ENCODE data around the gene KRTAP2-2.
"Not testable (repeated sequence)": the region's sequence is repeated elsewhere in the genome, so short reads cannot be mapped to it uniquely, and the experiment has no call there.

Gene KRTAP2-2, protein sequence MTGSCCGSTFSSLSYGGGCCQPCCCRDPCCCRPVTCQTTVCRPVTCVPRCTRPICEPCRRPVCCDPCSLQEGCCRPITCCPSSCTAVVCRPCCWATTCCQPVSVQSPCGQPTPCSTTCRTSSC

DNA sequence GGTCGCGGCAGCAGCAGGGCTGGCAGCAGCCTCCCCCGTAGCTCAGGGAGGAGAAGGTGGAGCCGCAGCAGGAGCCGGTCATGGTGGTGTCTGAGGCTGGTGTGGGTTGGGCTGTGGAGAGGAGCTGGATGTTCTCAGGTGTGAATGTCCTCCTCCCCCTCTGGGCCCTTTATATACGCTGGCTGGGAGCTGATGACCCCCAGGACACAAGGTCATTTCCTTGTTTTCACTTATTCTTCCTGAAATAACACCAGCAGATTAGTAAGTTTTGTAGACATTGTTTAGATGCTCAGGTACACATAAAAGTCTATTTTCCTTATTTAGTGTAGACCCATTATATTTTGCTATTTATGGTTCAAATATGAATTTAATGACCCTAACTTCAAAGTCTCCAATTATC is at the start of gene KRTAP2-2:
TSS of gene KRTAP2-2 (minus strand) at position 101 of the 400 bp plus-strand sequence. CDS start at position 82, 19 bp downstream.
- DNase-seq = not testable (repeated sequence)

DNA sequence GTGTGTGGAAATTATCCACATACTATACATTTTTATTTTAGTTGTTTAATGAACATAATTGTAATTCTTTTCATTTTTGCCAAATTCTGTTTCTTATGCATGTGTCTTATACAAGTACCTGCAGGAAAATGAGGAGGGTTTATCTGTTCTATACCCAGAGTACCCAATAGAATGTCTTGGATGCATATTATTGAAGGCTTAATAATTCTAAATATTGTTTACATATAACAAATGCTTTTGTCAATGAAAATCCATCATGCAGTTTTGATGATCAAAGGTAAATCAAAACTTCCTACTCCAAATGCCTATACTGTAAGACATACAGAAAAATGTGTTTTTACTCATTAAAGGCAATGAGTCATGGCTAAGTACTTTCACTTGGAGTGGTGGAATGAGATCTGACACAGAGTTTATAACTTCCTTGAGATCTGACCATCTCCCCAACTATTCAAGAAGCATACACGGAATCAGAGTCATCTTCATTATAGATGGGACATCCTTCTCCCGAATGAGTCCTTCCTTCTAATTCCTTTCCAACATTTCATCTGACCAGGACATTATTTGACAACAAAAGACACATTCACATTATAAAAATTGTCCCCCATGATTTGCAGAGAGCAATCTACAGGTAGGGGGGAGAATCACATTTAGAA is 49.5 kb upstream of the KRTAP2-2 start:
- DNase-seq = not testable (repeated sequence)

GRCh38 chr17:41103896-41104295 is 48.9 kb upstream of the KRTAP2-2 start:
- no peak for DNase-seq

- no peak for DNase-seq
These were observed 46.7 kb upstream of the KRTAP2-2 start, which contains the start of gene KRTAP4-16 for GRCh38 chr17:41101586-41102259. KRTAP4-16 (minus strand) TSS chr17:41102209; CDS start chr17:41102209, 0 bp downstream.

DNA sequence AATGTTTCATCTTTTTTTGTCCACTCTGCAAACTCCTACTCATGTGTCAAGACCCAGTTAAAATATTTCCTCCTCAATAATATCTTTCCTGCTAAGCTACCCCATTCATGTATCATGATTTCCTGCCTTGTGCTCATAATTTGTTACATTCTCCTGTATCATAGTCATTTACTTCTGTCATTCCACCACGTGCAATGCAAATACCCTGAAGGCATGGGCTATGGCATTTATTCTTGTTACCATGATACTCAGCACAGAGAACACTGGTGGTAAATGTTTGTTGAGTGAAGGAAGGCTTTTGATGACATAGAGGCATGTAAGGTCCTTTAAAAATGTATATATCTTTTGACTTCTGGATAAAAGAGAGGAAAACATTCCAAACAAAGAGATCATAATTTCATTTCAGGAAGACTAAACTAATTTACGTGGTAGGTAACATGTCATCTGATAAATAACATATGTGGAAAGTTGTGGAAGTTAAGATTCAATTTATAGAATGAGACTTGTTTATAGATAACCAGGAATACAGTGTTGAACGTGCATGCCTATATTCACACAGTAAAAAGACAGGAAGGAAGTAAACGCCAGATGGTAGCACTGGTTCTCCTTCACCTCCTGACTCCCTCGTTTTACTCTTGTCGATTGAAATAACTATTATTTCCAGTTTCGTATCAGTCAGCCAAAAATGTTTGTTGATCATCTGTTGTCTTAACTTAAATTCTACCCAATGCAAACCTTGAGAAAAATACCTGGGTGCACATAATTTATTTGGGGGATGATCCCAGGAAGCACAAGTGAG is 44.9 kb upstream of the KRTAP2-2 start:
- DNase-seq = not testable (repeated sequence)

- no peak for DNase-seq
These were observed 43.5 kb upstream of the KRTAP2-2 start for GRCh38 chr17:41098481-41098880.

- DNase-seq = no peak
These were observed 43.0 kb upstream of the KRTAP2-2 start, which contains the start of gene KRTAP4-8 for GRCh38 chr17:41098042-41098441. KRTAP4-8 (minus strand) TSS chr17:41098142; CDS start chr17:41098084, 58 bp downstream.

- no peak for DNase-seq
These were observed 41.0 kb upstream of the KRTAP2-2 start for GRCh38 chr17:41096055-41096454.

GRCh38 chr17:41088760-41089352 is 33.8 kb upstream of the KRTAP2-2 start:
- DNase-seq = not testable (repeated sequence)

DNA sequence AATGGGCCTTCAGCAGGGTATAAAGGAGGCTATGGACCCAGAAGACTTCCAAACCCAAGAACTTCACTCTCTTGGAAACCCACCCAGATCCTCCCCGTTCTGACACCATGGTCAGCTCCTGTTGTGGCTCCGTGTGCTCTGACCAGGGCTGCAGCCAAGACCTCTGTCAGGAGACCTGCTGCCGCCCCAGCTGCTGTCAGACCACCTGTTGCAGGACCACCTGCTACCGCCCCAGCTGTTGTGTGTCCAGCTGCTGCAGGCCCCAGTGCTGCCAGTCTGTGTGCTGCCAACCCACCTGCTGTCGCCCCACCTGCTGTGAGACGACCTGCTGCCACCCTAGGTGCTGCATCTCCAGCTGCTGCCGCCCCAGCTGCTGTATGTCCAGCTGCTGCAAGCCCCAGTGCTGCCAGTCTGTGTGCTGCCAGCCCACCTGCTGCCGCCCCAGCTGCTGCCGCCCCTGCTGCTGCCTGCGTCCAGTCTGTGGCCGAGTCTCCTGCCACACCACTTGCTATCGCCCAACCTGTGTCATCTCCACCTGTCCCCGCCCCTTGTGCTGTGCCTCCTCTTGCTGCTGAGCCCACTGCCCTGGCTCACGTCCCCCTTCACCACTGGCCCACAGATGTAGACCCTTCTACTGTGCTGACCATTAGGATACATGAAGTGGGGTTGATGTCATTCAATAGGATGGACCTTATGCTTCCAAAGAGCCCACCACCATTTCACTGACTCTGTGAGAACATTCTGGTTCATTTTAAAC is 29.2 kb upstream of the KRTAP2-2 start, which contains the start of gene KRTAP4-7:
TSS of gene KRTAP4-7 (plus strand) at position 51 of the 757 bp plus-strand sequence. CDS start at position 108, 57 bp downstream.
- not testable (repeated sequence) for DNase-seq

DNA sequence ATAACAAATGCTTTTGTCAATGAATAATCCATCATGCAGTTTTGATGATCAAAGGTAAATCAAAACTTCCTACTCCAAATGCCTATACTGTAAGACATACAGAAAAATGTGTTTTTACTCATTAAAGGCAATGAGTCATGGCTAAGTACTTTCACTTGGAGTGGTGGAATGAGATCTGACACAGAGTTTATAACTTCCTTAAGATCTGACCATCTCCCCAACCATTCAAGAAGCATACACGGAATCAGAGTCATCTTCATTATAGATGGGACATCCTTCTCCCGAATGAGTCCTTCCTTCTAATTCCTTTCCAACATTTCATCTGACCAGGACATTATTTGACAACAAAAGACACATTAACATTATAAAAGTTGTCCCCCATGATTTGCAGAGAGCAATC is 28.4 kb upstream of the KRTAP2-2 start:
- not testable (repeated sequence) for DNase-seq

GRCh38 chr17:41082626-41083025 is 27.6 kb upstream of the KRTAP2-2 start:
- no peak for DNase-seq

DNA sequence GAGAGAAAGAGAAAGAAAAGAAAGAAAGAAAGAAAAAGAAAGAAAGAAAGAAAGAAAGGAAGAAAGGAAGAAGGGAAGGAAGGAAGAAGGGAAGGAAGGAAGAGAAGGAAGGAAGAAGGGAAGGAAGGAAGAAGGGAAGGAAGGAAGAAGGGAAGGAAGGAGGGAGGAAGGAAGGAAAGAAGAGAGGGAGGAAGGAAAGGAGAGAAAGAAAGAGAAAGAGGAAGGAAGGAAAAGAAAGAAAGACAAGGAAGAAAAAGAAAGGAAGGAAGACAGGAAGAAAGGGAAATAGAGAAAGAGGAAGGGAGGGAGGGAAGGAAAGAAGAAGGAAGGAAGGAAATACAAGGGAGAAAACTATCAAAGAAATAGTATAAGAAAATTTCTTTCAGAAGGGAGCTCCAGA is 21.8 kb upstream of the KRTAP2-2 start:
- DNase-seq = no peak

GRCh38 chr17:41073676-41074075 is 18.6 kb upstream of the KRTAP2-2 start:
- DNase-seq = no peak

- no peak for DNase-seq
These were observed 16.8 kb upstream of the KRTAP2-2 start for GRCh38 chr17:41071606-41072360.

GRCh38 chr17:41069031-41069430 is 14.0 kb upstream of the KRTAP2-2 start:
- no peak for DNase-seq

GRCh38 chr17:41067281-41067680 is 12.3 kb upstream of the KRTAP2-2 start:
- DNase-seq = no peak

DNA sequence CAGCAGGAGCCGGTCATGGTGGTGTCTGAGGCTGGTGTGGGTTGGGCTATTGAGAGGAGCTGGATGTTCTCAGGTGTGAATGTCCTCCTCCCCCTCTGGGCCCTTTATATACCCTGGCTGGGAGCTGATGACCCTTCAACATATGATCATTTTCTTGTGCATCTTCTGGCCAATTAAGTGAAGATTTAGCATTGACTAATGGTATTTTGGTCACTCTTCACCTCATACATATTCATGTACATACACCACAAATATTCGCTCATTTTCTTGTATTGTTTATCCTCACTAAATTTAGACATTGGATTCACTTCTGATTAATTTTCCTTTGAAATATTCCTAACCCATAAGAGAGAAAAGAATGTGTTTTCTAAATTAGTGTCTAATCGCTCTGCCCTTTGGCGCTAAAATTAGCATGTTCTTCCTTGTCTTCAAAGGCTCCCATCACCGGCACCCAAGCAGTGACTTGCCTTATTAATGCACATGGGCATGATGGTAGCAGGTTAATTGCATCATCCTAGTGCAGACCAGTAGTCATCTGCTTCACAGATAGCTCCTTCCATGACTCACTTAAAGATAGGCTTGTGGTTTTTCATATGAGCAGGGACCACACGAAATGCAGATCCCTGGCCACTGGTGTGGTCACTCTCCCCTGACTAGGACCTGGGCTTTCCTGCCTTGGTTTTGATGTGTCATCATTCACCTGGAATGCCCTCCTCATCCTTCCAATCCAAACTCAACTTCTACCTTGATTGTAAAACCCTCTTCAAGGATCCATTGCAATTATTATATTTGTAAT is 11.0 kb upstream of the KRTAP2-2 start, which contains the start of gene KRTAP2-4:
TSS of gene KRTAP2-4 (minus strand) at position 51 of the 796 bp plus-strand sequence. CDS start at position 17, 34 bp downstream.
- no peak for DNase-seq

DNA sequence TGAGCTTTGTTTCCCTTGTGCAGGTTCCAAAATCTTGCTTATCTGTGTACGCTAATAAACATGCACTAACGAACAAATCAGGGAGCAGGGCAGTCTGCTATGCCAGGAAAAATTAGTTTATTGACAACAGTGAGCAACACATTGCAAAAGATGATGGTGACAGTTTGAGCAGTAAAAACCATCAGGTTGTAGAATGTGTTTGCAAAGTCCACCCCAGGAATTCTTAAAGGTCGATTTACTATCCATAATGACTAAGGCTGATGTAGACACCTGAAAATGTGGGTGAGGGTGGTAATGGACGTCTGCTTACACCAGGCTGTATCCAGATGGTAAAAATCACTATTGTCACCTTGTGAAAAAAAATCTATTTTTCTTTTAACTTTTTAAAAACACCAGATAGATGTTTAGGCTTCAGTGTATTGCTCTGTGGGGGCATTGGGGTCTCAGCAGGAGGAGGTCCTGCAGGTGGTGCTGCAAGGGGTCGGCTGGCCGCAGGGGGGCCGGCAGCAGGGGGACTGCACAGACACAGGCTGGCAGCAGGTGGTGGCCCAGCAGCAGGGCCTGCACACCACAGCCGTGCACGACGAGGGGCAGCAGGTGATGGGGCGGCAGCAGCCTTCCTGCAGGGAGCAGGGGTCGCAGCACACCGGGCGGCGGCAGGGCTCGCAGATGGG is 10.1 kb upstream of the KRTAP2-2 start:
- not testable (repeated sequence) for DNase-seq
